HepG2 (cell line): Measurements from ENCODE around the gene SPAG7. TPM values are rescaled to one million over a fixed set of nuclear protein-coding genes. Genes with fewer than 3 reads are reported as not detected.

Experiments
- CHD4 ChIP-seq: fragments of 200-600 bp; sonication (generic); IDR thresholded peaks from 2 replicates; pipeline ENCODE4 v1.7.0; 2017; ENCODE audit warnings: mild to moderate bottlenecking, low read length, borderline replicate concordance
- CTCF ChIP-seq: sonication (generic); formaldehyde crosslinking; IDR thresholded peaks from 2 replicates; pipeline ENCODE4 v1.5.0; 2020; ENCODE audit warnings: mild to moderate bottlenecking, missing genetic modification reagents, moderate library complexity
- KIAA2018 ChIP-seq: sonication (generic); formaldehyde crosslinking; IDR thresholded peaks from 2 replicates; pipeline ENCODE4 v1.5.0; 2020; ENCODE audit warnings: mild to moderate bottlenecking, missing genetic modification reagents, borderline replicate concordance
- MEF2D ChIP-seq: sonication (generic); formaldehyde crosslinking; IDR thresholded peaks from 2 replicates; pipeline ENCODE4 v1.5.1; 2020; ENCODE audit warnings: mild to moderate bottlenecking, missing genetic modification reagents
- NONO ChIP-seq, 2 experiments: fragments of 450-650 bp in 1 of 2; sonication (generic) in 1 of 2; formaldehyde crosslinking in 1 of 2; IDR thresholded peaks in 1 of 2; conservative IDR thresholded peaks in 1 of 2; 2 replicates each; pipeline versions ENCODE4 v1.6.1 to v1.8.0; 2017 to 2022; ENCODE audit warnings: mild to moderate bottlenecking in 1 of 2, missing genetic modification reagents in 1 of 2, moderate library complexity in 1 of 2
- REXO4 ChIP-seq: sonication (generic); formaldehyde crosslinking; IDR thresholded peaks from 2 replicates; pipeline ENCODE4 v1.8.0; 2022; ENCODE audit warnings: missing genetic modification reagents, mild to moderate bottlenecking, borderline replicate concordance
- ZNF691 ChIP-seq: sonication (generic); formaldehyde crosslinking; IDR thresholded peaks from 2 replicates; pipeline ENCODE4 v1.4.0; 2020; ENCODE audit warnings: missing genetic modification reagents, low read depth, mild to moderate bottlenecking, borderline replicate concordance
- ZSCAN22 ChIP-seq: sonication (generic); formaldehyde crosslinking; IDR thresholded peaks from 2 replicates; pipeline ENCODE4 v1.4.0; 2020; ENCODE audit warnings: mild to moderate bottlenecking, missing genetic modification reagents
- polyA plus RNA-seq, 8 experiments: library from polyadenylated mRNA; depleted of rRNA in 3 of 8; stranded (reverse) in 7 of 8; unstranded in 1 of 8; fragments of >200 nt; fragmentation: Illumina TruSeq in 4 of 8; extraction: Trizol in 4 of 8; gene quantifications; 2 replicates each; pipeline versions ENCODE4 v1.2.1 to v1.2.3, GENCODE V29; 2011 to 2016; ENCODE audit warnings: low read depth in 4 of 8, missing spikeins in 1 of 8, mixed read lengths in 1 of 8; ENCODE audit not compliant: insufficient read depth in 1 of 8
- total RNA-seq, 5 experiments: library from RNA; depleted of rRNA; stranded (reverse); fragments of >200 nt; fragmentation: Illumina TruSeq; extraction: Trizol; gene quantifications; 2 replicates each; pipeline ENCODE4 v1.2.3, GENCODE V29; 2016; ENCODE audit warnings: low read depth in 1 of 5
- TF ChIP-seq, protein P1 (sequence below): sonication (generic); formaldehyde crosslinking; IDR thresholded peaks from 2 replicates; pipeline ENCODE4 v1.8.1; 2023; ENCODE audit warnings: mild to moderate bottlenecking, inconsistent platforms, moderate library complexity, missing genetic modification reagents, borderline replicate concordance
- TF ChIP-seq, protein P2 (sequence below): sonication (generic); formaldehyde crosslinking; IDR thresholded peaks from 2 replicates; pipeline ENCODE4 v1.5.0; 2020; ENCODE audit warnings: mild to moderate bottlenecking, missing genetic modification reagents

SPAG7 gene
- total and polyA plus RNA-seq, 2 of the 13 experiments (the other 11 are each of a cell fraction or from before 2014, with no cell fraction given), result 51.0 to 59.0 TPM

- TF ChIP-seq, protein P1, sequence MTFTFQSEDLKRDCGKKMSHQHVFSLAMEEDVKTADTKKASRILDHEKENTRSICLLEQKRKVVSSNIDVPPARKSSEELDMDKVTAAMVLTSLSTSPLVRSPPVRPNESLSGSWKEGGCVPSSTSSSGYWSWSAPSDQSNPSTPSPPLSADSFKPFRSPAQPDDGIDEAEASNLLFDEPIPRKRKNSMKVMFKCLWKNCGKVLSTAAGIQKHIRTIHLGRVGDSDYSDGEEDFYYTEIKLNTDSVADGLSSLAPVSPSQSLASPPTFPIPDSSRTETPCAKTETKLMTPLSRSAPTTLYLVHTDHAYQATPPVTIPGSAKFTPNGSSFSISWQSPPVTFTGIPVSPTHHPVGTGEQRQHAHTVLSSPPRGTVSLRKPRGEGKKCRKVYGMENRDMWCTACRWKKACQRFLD, result no peak
- TF ChIP-seq CHD4 (no peak), REXO4 (CRISPR knock-in tag) (no peak), ZSCAN22 (no peak), CTCF (peak; percentile 79), NONO (IDR thresholded peaks at IDR 0.05) (no peak), NONO (CRISPR knock-in tag; conservative IDR thresholded peaks at IDR 0.05) (peak; percentile 36; the same call in 1 of the 2 replicates), KIAA2018 (no peak), MEF2D (CRISPR knock-in tag) (peak; percentile 60; the same call in 1 of the 2 replicates), ZNF691 (CRISPR knock-in tag) (peak; percentile 33; the same call in 1 of the 2 replicates)
- TF ChIP-seq, protein P2, sequence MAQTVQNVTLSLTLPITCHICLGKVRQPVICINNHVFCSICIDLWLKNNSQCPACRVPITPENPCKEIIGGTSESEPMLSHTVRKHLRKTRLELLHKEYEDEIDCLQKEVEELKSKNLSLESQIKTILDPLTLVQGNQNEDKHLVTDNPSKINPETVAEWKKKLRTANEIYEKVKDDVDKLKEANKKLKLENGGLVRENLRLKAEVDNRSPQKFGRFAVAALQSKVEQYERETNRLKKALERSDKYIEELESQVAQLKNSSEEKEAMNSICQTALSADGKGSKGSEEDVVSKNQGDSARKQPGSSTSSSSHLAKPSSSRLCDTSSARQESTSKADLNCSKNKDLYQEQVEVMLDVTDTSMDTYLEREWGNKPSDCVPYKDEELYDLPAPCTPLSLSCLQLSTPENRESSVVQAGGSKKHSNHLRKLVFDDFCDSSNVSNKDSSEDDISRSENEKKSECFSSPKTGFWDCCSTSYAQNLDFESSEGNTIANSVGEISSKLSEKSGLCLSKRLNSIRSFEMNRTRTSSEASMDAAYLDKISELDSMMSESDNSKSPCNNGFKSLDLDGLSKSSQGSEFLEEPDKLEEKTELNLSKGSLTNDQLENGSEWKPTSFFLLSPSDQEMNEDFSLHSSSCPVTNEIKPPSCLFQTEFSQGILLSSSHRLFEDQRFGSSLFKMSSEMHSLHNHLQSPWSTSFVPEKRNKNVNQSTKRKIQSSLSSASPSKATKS (CRISPR knock-in tag), result no peak
Measured at GRCh38 chr17:4934173-4934979, 33.2 kb downstream of the SPAG7 start (continued).
